ENCODE data around the gene NFATC2.

Gene NFATC2

DNA sequence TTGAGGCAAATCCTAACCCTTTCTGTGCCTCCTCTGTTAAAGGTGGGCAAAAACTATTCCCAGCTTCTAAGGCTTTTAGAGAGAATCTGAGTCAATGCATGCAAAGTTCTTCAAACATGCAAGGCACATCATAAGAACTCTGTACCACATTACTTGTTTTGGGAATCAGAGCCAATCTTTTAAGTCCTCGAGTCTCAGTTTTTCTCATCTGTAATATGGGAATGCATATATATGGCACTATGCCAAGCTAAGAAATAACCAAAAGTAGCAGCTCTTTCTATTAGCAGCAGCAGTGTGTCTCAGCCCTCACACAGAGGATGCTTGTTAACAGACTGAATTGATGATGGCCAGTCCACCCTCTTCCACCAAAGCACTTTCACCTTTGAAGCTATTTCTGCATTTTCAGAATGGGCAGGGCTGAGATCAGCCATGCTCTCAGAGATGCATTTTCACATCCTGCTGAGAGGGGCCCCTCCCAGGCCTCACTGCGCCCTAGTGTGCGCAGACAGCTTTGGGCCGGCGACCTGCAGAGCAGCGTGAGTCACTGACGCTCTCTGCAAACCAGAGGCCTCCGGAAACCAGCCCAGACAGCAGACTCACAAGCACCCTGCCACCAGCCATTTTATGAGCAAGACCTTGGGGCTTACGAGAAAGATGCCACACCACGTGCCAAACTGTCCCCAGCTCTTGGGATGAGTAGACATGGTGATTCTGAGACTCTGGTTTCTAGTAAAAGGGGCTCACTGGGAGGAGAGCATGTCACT, 138.0 kb downstream of the NFATC2 start:
- no peak for DNase-seq

DNA sequence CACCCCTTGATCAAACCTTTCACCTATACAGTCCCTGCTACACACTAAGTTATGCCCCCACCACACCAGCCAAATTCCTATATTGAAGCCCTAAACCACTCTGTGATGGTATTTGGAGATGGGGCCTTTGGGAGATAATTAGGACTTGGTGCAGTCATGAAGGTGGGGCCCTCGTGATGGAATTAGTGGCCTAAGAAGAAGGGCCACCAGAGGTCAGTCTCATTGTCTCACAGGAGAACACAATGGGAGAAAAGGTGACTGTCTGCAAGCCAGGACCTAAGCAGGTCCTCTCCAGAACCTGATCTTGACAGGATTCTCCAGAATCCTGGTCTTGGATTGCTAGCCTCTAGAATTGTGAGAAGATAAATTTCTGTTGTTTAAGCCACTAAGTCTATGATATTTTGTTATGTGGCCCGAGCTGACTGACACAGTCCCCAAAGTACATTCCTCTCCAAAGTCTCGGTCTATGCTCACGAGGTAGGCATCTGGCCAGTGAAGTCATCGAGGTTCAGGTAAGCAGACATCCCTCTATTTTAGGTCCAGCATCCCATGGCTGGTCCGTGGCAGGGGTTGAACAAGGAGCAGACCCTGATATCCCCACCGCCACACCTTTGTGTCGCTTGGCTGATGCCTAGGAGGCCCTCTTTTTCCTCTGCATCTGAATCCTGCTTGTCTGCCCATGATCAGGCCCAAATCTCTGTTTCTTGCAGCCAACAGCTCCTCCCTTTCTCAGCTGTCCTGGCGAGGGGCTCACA, 138.9 kb downstream of the NFATC2 start:
- DNase-seq, result no peak

DNA sequence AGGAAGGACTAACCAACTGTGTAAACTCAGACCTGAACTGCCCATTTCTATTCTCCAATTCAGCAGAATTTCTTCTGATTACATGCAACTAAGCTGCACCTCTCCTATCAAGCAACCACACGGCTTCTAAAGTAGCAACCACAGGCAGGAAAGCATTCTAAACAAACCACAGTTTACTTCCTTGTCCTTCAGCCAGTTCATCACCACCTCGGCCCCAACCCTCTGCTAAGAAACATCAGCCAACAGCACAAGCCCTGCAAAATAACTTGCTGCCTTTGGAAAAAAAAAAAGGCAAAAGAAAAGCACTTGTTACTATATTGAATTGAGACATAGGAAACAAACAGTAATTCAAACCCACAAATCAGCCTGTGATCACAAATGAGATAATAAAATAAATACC, 140.3 kb downstream of the NFATC2 start:
- no peak for DNase-seq

DNA sequence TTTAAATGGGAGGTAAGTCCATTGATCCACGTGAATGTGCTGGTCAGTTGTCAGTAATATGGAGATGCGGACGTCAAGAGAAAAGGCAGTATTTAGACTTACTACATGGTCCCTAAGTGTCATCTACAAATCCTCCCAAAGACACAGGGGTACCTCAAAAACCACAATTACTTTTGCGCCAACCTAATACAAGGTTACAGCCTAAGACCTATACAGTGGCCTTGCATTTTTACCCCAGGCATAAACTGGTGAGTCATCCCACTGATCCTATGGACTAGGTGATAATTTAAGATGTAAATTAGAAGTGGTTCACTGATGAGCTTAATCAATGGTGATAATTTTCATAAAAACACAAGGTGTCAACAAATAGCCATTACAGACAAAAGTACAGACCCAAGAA, 141.0 kb downstream of the NFATC2 start:
- no peak for DNase-seq

DNA sequence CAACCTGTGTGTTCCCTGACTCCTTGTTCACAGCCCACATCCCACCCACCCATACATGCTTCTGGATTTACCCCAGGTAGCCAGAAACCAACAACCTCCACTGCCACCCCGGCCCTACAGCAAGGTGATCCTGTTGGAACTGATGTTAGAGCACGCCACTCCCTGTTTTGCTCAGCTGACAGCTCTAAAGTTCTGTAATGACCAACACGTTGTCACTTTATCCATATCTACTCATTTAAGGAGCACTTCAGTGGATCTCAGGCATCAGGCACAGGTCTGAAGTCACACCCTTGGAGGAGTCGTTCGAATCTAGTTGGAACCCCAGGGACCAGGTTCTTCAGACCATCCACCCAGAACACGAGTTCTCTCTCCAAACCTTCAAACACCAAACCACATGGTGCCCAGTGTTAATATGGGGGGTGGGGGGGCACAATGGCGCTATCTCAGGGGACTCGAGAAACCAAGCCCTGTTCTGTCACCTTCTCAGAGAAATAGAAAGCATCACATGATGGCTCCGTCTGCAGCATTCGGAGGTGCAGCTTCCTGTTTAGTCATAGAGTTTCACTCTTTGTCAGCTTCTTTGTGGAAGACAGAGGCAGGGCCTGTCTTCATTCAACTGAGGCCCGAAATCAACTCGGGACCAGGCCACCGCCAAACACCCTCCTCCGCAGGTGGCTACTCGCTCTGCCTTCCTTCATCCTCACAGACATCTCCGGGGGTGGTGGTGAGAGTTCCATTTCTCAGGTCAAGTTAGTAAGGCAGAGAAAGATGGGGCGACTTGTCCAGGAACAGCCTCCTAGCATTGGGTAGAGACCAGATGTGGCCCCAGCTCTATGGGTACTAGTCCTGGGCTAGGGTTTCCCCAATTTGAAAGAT, 142.2 kb downstream of the NFATC2 start:
- no peak for DNase-seq

DNA sequence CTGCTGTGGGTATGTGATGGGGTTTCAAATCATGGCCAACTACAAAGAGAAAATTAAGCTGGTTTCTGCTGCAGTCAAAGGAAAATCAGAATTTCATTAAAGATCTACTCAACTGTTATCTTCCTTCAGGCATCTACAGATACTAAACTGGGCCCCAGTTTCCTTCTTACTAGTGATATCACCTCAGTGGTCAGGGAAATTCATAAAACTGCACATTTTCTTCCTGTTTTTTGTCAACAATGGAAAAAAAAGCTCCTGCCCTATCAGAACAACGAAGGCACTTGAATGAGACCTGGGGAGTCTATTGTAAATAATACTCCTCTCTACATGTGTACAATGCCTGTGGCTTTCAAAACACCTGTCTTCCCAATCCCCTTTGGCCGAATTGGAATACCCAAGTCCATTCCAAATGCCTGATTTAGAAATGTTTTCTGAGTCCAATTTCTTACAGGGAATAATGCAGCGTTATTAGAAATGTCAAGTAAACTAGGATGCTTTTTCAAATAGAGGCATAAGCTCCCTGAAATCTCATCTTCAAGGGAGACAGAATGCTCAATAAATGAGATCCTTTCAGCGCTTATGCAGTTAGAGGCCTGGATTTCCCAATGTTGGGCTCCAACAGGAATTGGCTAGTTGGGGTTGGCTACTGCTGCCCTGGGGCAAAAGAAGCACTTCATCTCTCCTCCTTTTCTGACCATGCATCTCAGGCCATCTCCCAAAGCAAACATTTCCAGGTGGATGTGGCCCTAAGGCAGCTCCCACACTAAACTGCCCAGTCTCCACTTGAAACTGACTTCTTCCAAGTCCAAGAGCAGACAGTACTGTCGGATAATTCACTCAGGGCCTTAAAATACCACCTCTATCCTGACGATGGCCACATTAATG, 143.3 kb downstream of the NFATC2 start:
- DNase-seq, result no peak

GRCh38 chr20:51398552-51398951, 144.0 kb downstream of the NFATC2 start:
- DNase-seq, result no peak

DNA sequence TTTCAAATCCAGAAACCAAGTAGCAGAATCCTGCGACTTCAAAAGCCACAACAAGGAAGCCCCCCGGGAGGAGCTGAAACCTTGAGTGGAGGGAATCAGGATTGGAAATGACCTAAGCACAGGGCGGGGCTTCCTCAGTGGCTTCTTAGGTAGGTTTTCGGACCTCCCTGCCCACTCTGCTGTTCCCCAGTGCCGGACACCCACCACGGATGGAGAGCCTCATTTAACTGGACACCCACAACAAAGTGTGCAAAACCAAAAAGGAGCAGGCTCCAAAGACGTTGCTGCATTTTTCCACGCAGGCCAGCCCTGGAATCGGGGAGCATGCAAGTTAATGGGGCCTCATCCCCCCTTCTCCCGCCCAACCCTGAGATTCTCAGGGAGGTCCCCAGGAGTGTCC, 144.4 kb downstream of the NFATC2 start:
- no peak for DNase-seq

DNA sequence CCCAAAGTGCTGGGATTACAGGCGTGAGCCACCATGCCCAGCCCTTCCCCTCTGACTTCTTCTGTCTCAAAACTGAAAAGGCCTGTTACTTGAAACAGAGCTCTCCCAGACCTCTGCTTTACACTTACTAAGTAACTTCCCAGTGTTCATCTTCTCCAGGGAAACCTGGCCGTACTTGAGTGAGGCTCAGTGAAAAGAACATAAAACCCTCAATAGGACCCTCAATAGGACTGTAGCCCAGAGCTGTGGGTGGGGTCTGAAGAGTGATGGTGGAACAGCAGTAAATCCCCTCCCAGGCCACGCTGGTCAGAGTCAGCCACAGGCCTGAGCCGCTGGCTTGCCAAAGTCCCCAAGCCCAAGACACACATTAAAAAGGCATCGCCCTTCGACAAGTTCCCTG, 145.4 kb downstream of the NFATC2 start:
- DNase-seq, result no peak

- DNase-seq, result no peak
Observed at GRCh38 chr20:51396365-51396909, 146.1 kb downstream of the NFATC2 start.

- DNase-seq, result no peak
Observed at GRCh38 chr20:51394706-51395105, 147.8 kb downstream of the NFATC2 start.

DNA sequence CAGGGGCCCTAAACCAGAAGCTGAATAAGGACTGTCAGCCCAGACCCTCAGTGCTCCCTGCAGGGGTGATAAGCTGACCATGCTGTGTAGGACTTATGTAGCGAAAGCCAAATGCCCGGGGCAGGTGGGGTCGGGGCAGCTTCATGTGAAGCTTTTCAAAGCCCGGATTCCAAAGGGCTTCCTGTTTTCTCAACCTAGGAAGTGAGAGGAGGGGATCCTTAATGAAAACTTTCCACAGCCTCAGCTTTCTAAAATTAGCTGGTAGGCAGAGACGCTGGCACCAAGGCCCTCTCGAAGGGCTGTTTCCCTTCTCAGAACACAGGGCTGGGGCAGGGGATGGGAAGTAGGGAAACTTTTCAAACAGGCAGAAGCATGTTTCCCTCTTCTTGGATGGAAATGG, 148.9 kb downstream of the NFATC2 start:
- no peak for DNase-seq

DNA sequence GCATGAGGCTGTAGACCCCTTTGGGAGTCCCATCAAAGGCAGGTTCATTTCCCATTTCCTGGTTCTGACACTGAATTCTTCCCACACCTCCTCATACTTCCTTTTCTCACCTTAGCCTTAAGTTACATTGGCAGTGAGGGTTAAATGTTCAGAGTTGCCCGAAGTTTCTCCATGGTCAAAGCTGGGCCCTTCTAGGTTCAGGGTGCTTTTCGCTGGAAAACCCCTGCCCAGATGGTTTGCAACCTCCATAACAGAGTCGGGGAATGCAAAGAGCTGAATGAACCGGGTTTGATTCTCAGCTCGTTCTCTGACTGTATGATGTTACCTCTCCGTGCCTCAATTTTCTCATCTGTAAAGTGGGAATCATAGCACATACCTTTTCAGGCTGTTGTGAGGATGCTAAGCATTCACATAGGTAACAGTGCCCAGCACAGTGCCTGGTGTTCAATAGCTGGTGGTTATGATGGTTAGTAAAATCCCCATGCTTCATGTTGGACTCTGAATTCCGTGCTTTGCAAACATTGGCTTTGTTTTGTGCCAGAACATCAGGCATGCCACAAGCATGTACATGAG, 149.8 kb downstream of the NFATC2 start:
- no peak for DNase-seq

DNA sequence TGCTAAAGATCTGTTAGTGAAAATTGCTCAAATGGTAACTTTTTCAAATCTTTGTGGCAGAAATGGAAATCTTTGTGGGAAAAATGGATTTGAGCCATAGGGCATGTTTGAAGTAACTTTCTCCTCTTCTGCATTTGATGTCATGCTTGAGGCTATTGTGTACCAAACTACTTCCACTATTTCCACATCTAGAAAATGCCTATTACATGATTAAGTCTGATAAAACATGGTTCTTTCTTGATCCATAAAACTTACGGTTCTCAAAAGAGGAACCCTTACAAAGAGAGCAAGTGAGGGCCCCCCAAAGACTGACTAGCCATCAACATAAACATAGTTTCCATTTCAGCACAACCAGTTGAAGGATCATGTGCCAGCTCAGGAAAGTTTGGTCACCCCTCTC, 150.6 kb downstream of the NFATC2 start:
- DNase-seq, result no peak

DNA sequence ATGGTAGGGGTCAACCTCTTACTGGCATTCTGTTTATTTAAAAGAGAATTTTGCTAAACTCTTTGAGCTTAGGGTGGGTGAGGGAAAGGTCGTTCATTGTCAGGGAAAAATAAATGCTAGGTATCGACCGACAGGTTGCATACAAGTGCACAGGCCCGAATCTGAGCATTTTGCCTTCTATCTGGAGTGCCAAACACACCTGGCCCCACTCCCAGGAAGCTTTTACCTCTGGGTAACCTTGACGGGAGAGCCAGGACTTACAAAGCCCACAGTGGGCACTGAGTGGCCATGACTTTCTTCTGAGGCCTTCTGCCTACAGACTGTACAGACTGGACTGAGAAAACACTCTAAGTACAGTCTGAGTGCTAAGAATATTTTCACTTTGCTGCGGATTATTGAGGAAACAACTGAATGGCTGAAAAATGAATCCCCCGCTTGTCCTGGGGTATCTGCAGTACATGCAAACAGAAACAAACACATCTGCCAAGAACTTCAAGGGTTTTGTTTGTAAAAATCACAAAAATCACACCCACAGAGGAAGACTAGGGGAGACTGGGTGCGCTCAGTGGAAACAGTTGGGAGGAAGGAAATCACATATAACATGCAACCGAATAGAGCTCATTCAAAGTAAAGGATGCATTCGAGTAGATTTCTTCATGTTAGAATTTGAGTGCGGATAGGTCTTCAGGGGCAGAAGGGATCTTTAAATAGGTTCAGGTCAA, 152.8 kb downstream of the NFATC2 start:
- no peak for DNase-seq

GRCh38 chr20:51388756-51389542, 153.6 kb downstream of the NFATC2 start:
- no peak for DNase-seq

- no peak for DNase-seq
Observed at GRCh38 chr20:51388227-51388626, 154.3 kb downstream of the NFATC2 start.

GRCh38 chr20:51387125-51387875, 155.2 kb downstream of the NFATC2 start:
- DNase-seq, result no peak

GRCh38 chr20:51386586-51386985, 155.9 kb downstream of the NFATC2 start:
- DNase-seq, result no peak

Measured in NCI-H446 (cell line).